GM12891 (cell line): Measurements from ENCODE around the gene HCN1.

Experiments
- POLR2A ChIP-seq: IDR thresholded peaks from 2 replicates; pipeline ENCODE4 v1.6.1; 2011; ENCODE audit warnings: low read depth, low read length, control low read depth
- POLR2AphosphoS5 ChIP-seq: IDR thresholded peaks from 2 replicates; pipeline ENCODE4 v1.6.1; 2011; ENCODE audit warnings: low read depth, low read length, control low read depth

GRCh38 chr5:45262061-45262590 lies 434.1 kb downstream of the HCN1 start:
- TF ChIP-seq POLR2A (no peak), POLR2AphosphoS5 (no peak)
